Thoracic aorta (tissue), 2 donors: ENCODE data around the gene NPAS3. TPM values are rescaled to one million over a fixed set of nuclear protein-coding genes. Genes with fewer than 3 reads are reported as not detected.

Experiments used
- ATAC-seq: fragments of 150-250 bp; one replicate; pipeline ENCODE4 v1.8.0; 2017; ENCODE audit warnings: low read depth; ENCODE audit not compliant: insufficient number of reproducible peaks, low FRiP score
- DNase-seq: peaks from one replicate; pipeline ENCODE4 v3.0.0-alpha.2; 2020; ENCODE audit warnings: low spot score
- H3K27ac ChIP-seq, 2 donors: fragments of 200-600 bp; sonication (generic); 1 replicate in 1 of 2; 2 replicates in 1 of 2; pipeline ENCODE4 v1.5.1; 2016; ENCODE audit warnings: mild to moderate bottlenecking in 2 of 2, moderate library complexity in 2 of 2
- H3K27me3 ChIP-seq: fragments of 200-600 bp; sonication (generic); replicated peaks from 2 replicates; pipeline ENCODE4 v1.6.0; 2016; ENCODE audit warnings: mild to moderate bottlenecking; ENCODE audit not compliant: insufficient read depth
- H3K36me3 ChIP-seq: fragments of 200-600 bp; sonication (generic); one replicate; pipeline ENCODE4 v1.5.1; 2016
- H3K4me1 ChIP-seq, 2 donors: fragments of 200-600 bp; sonication (generic); 1 replicate in 1 of 2; 2 replicates in 1 of 2; pipeline versions ENCODE4 v1.5.1 to v1.6.0; 2016; ENCODE audit warnings: low read depth in 2 of 2, mild to moderate bottlenecking in 1 of 2; ENCODE audit not compliant: control insufficient read depth in 1 of 2
- H3K4me3 ChIP-seq: fragments of 200-600 bp; sonication (generic); 2 replicates; pipeline ENCODE4 v1.5.1; 2016; ENCODE audit warnings: mild to moderate bottlenecking
- H3K9me3 ChIP-seq: fragments of 200-600 bp; sonication (generic); 2 replicates; pipeline ENCODE4 v1.5.1; 2016
- total RNA-seq, 2 donors: library from RNA; depleted of rRNA; stranded (reverse); fragments of >200 nt; gene quantifications; one replicate each; pipeline versions ENCODE4 v1.1.0 to v1.2.3, GENCODE V29; 2016
- TF ChIP-seq, protein P1 (sequence below): fragments of 200-600 bp; sonication (generic); IDR thresholded peaks from one replicate; pipeline ENCODE4 v1.5.1; 2019; ENCODE audit warnings: antibody characterized with exemption

NPAS3 gene
- total RNA-seq, 2 donors from 2014 or later, result 1.1 TPM; not detected in 1

DNA sequence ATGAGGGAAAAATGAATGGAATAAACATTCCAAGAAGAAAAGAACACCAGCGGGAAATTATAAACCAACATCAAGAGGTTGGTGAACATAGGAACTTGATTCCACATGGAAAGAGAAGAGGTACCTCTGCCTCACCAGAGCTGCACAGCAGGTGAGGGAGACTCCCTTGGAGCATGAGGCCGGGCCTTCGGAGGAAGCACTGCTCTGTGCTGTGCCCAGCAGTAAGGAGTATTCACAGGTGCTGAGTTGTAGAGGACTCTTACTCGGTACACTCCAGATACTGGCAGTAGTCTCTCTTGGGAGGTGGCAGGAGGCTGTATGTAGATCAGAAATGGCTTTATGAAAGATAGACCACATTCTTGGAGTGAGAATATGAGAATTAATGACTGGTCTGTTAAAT is 76.0 kb downstream of the NPAS3 start:
- TF ChIP-seq, protein P1, sequence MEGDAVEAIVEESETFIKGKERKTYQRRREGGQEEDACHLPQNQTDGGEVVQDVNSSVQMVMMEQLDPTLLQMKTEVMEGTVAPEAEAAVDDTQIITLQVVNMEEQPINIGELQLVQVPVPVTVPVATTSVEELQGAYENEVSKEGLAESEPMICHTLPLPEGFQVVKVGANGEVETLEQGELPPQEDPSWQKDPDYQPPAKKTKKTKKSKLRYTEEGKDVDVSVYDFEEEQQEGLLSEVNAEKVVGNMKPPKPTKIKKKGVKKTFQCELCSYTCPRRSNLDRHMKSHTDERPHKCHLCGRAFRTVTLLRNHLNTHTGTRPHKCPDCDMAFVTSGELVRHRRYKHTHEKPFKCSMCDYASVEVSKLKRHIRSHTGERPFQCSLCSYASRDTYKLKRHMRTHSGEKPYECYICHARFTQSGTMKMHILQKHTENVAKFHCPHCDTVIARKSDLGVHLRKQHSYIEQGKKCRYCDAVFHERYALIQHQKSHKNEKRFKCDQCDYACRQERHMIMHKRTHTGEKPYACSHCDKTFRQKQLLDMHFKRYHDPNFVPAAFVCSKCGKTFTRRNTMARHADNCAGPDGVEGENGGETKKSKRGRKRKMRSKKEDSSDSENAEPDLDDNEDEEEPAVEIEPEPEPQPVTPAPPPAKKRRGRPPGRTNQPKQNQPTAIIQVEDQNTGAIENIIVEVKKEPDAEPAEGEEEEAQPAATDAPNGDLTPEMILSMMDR, result no peak
- no peak overlapping the region for H3K27ac ChIP-seq
- DNase-seq, result no peak
- no peak for ATAC-seq
- H3K4me3 ChIP-seq, result no peak overlapping the region
- H3K9me3 ChIP-seq, result no peaks in the 10 kb centered on the region
- no peaks in the 10 kb centered on the region for H3K4me1 ChIP-seq
- no peaks in the 10 kb centered on the region for H3K36me3 ChIP-seq
- H3K27me3 ChIP-seq, result no peaks in the 10 kb centered on the region

- Histone ChIP-seq H3K27ac (no peak overlapping the region), H3K9me3 (no peaks in the 10 kb centered on the region), H3K36me3 (no peaks in the 10 kb centered on the region), H3K27me3 (no peaks in the 10 kb centered on the region), H3K4me3 (no peak overlapping the region), H3K4me1 (no peaks in the 10 kb centered on the region)
- ATAC-seq, result no peak
- DNase-seq, result no peak
- TF ChIP-seq, protein P1, result no peak
Observed at GRCh38 chr14:33016613-33017012, 77.9 kb downstream of the NPAS3 start.

- no peak for ATAC-seq
- Histone ChIP-seq H3K9me3 (no peaks in the 10 kb centered on the region), H3K4me1 (no peaks in the 10 kb centered on the region), H3K36me3 (no peaks in the 10 kb centered on the region), H3K4me3 (no peak overlapping the region), H3K27me3 (no peaks in the 10 kb centered on the region), H3K27ac (no peak overlapping the region)
- no peak for DNase-seq
- TF ChIP-seq, protein P1, result no peak
Observed at GRCh38 chr14:33017016-33017415, 78.3 kb downstream of the NPAS3 start.

DNA sequence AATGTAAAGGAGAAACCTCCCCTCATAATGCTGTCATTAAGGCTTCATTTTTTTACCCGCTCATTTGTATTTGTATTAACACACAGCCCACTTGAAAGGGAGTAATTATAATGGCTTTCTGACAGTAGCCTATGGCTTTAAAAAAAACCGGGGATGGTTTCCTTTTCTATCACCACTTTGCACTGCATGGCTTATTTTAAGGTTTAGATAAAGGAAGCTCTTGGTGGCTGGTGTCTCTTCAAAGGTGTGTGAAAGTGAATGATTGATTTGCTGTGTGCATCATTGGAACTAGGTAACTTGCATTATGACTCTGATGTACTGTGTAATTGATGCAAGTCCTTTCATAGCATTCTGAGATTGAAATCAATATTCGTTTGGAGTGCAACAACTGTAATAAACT is 80.7 kb downstream of the NPAS3 start:
- no peak overlapping the region for H3K27ac ChIP-seq
- TF ChIP-seq, protein P1, result no peak
- H3K36me3 ChIP-seq, result no peaks in the 10 kb centered on the region
- no peak overlapping the region for H3K4me3 ChIP-seq
- ATAC-seq, result no peak
- no peaks in the 10 kb centered on the region for H3K27me3 ChIP-seq
- no peaks in the 10 kb centered on the region for H3K4me1 ChIP-seq
- no peaks in the 10 kb centered on the region for H3K9me3 ChIP-seq
- DNase-seq, result no peak

- Histone ChIP-seq H3K27me3 (no peaks in the 10 kb centered on the region), H3K27ac (peak overlapping the region in 1 of 2 donors; percentile 41), H3K4me1 (peaks cover 0 to 9% of the 10 kb centered on the region in 2 donors), H3K36me3 (no peaks in the 10 kb centered on the region), H3K4me3 (no peak overlapping the region), H3K9me3 (no peaks in the 10 kb centered on the region)
- TF ChIP-seq, protein P1, result no peak
- ATAC-seq (peak; percentile 68), DNase-seq (no peak)
Observed at GRCh38 chr14:33026850-33027430, 88.3 kb downstream of the NPAS3 start.
